G401.6 (cell line): ENCODE data around the gene CD7.

Source experiments
- FAIRE-seq: peaks from 2 replicates; lab custom pipeline; 2012; peaks lifted over from hg19 to GRCh38; lab: Jason Lieb, UNC

The CD7 gene

GRCh38 chr17:82328141-82328993 is 11.0 kb upstream of the CD7 start:
- no peak for FAIRE-seq

- FAIRE-seq = no peak
These were observed 10.3 kb upstream of the CD7 start for GRCh38 chr17:82327757-82328140.

GRCh38 chr17:82327289-82327688 is 9.9 kb upstream of the CD7 start:
- no peak for FAIRE-seq

- no peak for FAIRE-seq
These were observed 8.1 kb upstream of the CD7 start for GRCh38 chr17:82325286-82326180.

GRCh38 chr17:82324566-82325285 is 7.3 kb upstream of the CD7 start:
- FAIRE-seq = no peak

- FAIRE-seq = no peak
These were observed 6.3 kb upstream of the CD7 start for GRCh38 chr17:82323514-82324234.

GRCh38 chr17:82322526-82323453 is 5.4 kb upstream of the CD7 start:
- no peak for FAIRE-seq

- FAIRE-seq = no peak
These were observed 4.6 kb upstream of the CD7 start for GRCh38 chr17:82321947-82322466.

- FAIRE-seq = no peak
These were observed 3.8 kb upstream of the CD7 start for GRCh38 chr17:82320956-82321927.

GRCh38 chr17:82320140-82320840 is 2.9 kb upstream of the CD7 start:
- no peak for FAIRE-seq

GRCh38 chr17:82319619-82320062 is 2.2 kb upstream of the CD7 start:
- FAIRE-seq = no peak

- FAIRE-seq = no peak
These were observed 1.6 kb upstream of the CD7 start for GRCh38 chr17:82318772-82319606.

GRCh38 chr17:82318169-82318498 is 726 bp upstream of the CD7 start:
- no peak for FAIRE-seq

- no peak for FAIRE-seq
These were observed 586 bp downstream of the CD7 start for GRCh38 chr17:82316651-82317393.

- FAIRE-seq = no peak
These were observed 1.6 kb downstream of the CD7 start for GRCh38 chr17:82315703-82316358.
